ENCODE data around the gene SLC35E4.

DNA sequence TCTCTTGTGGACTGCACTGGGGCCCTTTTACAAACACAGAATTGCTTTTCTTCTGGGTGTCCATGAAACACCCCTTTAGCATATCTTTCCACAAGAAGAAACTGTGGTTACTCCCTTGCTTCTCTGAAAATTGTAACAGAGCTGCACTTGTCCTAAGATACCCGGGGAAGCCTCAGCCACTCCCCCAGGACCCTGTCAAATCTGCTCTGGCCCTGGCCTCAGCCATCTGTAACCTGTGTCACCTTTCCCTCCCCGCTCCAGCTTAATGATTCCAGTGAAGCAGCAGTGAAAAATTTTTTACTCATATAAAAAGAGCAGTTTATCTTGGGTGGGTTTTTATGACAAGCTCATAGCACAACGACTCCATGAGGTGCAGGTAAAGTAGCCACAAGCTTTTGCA is 35.5 kb downstream of the SLC35E4 start:
- TF ChIP-seq, protein P1, sequence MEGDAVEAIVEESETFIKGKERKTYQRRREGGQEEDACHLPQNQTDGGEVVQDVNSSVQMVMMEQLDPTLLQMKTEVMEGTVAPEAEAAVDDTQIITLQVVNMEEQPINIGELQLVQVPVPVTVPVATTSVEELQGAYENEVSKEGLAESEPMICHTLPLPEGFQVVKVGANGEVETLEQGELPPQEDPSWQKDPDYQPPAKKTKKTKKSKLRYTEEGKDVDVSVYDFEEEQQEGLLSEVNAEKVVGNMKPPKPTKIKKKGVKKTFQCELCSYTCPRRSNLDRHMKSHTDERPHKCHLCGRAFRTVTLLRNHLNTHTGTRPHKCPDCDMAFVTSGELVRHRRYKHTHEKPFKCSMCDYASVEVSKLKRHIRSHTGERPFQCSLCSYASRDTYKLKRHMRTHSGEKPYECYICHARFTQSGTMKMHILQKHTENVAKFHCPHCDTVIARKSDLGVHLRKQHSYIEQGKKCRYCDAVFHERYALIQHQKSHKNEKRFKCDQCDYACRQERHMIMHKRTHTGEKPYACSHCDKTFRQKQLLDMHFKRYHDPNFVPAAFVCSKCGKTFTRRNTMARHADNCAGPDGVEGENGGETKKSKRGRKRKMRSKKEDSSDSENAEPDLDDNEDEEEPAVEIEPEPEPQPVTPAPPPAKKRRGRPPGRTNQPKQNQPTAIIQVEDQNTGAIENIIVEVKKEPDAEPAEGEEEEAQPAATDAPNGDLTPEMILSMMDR (IDR thresholded peaks at IDR 0.05), result no peak
- TF ChIP-seq, protein P2, sequence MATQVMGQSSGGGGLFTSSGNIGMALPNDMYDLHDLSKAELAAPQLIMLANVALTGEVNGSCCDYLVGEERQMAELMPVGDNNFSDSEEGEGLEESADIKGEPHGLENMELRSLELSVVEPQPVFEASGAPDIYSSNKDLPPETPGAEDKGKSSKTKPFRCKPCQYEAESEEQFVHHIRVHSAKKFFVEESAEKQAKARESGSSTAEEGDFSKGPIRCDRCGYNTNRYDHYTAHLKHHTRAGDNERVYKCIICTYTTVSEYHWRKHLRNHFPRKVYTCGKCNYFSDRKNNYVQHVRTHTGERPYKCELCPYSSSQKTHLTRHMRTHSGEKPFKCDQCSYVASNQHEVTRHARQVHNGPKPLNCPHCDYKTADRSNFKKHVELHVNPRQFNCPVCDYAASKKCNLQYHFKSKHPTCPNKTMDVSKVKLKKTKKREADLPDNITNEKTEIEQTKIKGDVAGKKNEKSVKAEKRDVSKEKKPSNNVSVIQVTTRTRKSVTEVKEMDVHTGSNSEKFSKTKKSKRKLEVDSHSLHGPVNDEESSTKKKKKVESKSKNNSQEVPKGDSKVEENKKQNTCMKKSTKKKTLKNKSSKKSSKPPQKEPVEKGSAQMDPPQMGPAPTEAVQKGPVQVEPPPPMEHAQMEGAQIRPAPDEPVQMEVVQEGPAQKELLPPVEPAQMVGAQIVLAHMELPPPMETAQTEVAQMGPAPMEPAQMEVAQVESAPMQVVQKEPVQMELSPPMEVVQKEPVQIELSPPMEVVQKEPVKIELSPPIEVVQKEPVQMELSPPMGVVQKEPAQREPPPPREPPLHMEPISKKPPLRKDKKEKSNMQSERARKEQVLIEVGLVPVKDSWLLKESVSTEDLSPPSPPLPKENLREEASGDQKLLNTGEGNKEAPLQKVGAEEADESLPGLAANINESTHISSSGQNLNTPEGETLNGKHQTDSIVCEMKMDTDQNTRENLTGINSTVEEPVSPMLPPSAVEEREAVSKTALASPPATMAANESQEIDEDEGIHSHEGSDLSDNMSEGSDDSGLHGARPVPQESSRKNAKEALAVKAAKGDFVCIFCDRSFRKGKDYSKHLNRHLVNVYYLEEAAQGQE (IDR thresholded peaks at IDR 0.05; ENCODE audit: insufficient read depth in 1 of 2, low read depth in 2 of 2, low read length in 1 of 2), result no peak
- TF ChIP-seq TCF7L2 (IDR thresholded peaks at IDR 0.05; ENCODE audit: low read depth, low read length), result no peak
- no peak for TF ChIP-seq POLR2AphosphoS5 (IDR thresholded peaks at IDR 0.05; ENCODE audit: low read depth, low read length)
- no peak for TF ChIP-seq SIN3A (IDR thresholded peaks at IDR 0.05; ENCODE audit: borderline replicate concordance, insufficient read depth, low read depth, low read length)
